GM12878 (cell line): ENCODE data around the gene SIRT7.

ENCODE experiments used
- BACH1 ChIP-seq: fragments of 450-650 bp; IDR thresholded peaks from 2 replicates; pipeline ENCODE4 v1.6.1; 2017; ENCODE audit warnings: mild to moderate bottlenecking, borderline replicate concordance
- CHD2 ChIP-seq: IDR thresholded peaks from 2 replicates; pipeline ENCODE4 v1.6.1; 2011; ENCODE audit warnings: low read depth, low read length, improper control_type of control experiment, borderline replicate concordance
- CTCF ChIP-seq, 3 experiments: IDR thresholded peaks in 2 of 3; conservative IDR thresholded peaks in 1 of 3; 2 replicates each; pipeline ENCODE4 v1.5.1; 2011; ENCODE audit warnings: low read depth in 3 of 3, low read length in 3 of 3, mild to moderate bottlenecking in 3 of 3, control low read depth in 2 of 3, moderate library complexity in 2 of 3, inconsistent platforms in 1 of 3, mixed read lengths in 1 of 3; ENCODE audit not compliant: control insufficient read depth in 2 of 3, insufficient read depth in 1 of 3; ENCODE audit errors: extremely low read depth in 1 of 3
- FOXM1 ChIP-seq: IDR thresholded peaks from 2 replicates; pipeline ENCODE4 v1.6.1; 2012; ENCODE audit warnings: low read depth, mild to moderate bottlenecking, inconsistent platforms, low read length, moderate library complexity
- KAT2A ChIP-seq: conservative IDR thresholded peaks from 2 replicates; pipeline ENCODE4 v1.6.1; 2011; ENCODE audit warnings: low read depth, low read length; ENCODE audit not compliant: control insufficient read depth
- MEF2A ChIP-seq: IDR thresholded peaks from 2 replicates; pipeline ENCODE4 v1.6.1; 2011; ENCODE audit warnings: low read depth, mild to moderate bottlenecking, low read length, moderate library complexity; ENCODE audit not compliant: insufficient read depth
- POLR2A ChIP-seq: IDR thresholded peaks from 2 replicates; pipeline ENCODE4 v1.6.1; 2011; ENCODE audit warnings: low read depth, mild to moderate bottlenecking, low read length
- POLR2AphosphoS5 ChIP-seq: IDR thresholded peaks from 2 replicates; pipeline ENCODE4 v1.6.1; 2011; ENCODE audit warnings: mild to moderate bottlenecking, low read length, inconsistent platforms
- SIN3A ChIP-seq: IDR thresholded peaks from 2 replicates; pipeline ENCODE4 v1.6.1; 2012; ENCODE audit warnings: low read depth, low read length, improper control_type of control experiment
- USF2 ChIP-seq: IDR thresholded peaks from 2 replicates; pipeline ENCODE4 v1.6.1; 2011; ENCODE audit warnings: low read depth, low read length, improper control_type of control experiment, borderline replicate concordance
- YY1 ChIP-seq: IDR thresholded peaks from 2 replicates; pipeline ENCODE4 v1.6.1; 2011; ENCODE audit warnings: low read depth, mild to moderate bottlenecking, low read length
- ZBTB4 ChIP-seq: fragments of 450-650 bp; formaldehyde crosslinking; IDR thresholded peaks from 2 replicates; pipeline ENCODE4 v1.4.0; 2022; ENCODE audit warnings: mild to moderate bottlenecking, moderate library complexity
- ZSCAN29 ChIP-seq: fragments of 450-650 bp; IDR thresholded peaks from 2 replicates; pipeline ENCODE4 v1.6.1; 2017; ENCODE audit warnings: mild to moderate bottlenecking, moderate library complexity

- TF ChIP-seq MEF2A (no peak), CTCF (IDR thresholded peaks at IDR 0.05 in 2 of 3, conservative IDR thresholded peaks at IDR 0.05 in 1 of 3; ENCODE audit: control insufficient read depth in 2 of 3, extremely low read depth in 1 of 3, insufficient read depth in 1 of 3, low read depth in 3 of 3, low read length in 3 of 3) (no peak), SIN3A (no peak), POLR2A (peak; percentile 29; the same call in 1 of the 2 replicates), YY1 (no peak), BACH1 (no peak), USF2 (no peak), POLR2AphosphoS5 (no peak), KAT2A (no peak), FOXM1 (no peak), ZBTB4 (CRISPR knock-in tag) (no peak), CHD2 (no peak), ZSCAN29 (no peak)
Observed at GRCh38 chr17:81901167-81902022, 16.6 kb downstream of the SIRT7 start.
